Measurements from ENCODE around the gene NECTIN3.

DNA sequence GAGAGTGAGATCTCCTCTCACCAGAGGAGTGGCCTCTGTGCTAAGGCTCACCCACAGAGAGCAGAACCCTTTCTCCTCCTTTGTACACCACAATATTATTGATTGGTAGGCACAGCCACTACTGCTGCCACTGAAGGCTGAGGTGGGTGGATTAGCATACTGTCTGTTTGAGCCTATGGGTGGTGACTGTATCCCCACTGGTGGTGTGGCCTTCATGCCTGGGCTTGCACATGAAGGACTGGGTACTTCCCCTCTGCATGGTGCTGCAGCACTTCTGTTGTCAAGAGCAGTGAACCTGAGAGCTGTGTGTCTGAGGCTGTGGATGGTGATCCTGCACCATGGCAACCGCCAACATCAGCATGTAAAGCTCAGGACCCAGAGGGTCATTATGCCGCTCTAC is 35.7 kb upstream of the NECTIN3 start:
- TF ChIP-seq POLR2A (IDR thresholded peaks at IDR 0.05), result no peak
- TF ChIP-seq, protein P1, sequence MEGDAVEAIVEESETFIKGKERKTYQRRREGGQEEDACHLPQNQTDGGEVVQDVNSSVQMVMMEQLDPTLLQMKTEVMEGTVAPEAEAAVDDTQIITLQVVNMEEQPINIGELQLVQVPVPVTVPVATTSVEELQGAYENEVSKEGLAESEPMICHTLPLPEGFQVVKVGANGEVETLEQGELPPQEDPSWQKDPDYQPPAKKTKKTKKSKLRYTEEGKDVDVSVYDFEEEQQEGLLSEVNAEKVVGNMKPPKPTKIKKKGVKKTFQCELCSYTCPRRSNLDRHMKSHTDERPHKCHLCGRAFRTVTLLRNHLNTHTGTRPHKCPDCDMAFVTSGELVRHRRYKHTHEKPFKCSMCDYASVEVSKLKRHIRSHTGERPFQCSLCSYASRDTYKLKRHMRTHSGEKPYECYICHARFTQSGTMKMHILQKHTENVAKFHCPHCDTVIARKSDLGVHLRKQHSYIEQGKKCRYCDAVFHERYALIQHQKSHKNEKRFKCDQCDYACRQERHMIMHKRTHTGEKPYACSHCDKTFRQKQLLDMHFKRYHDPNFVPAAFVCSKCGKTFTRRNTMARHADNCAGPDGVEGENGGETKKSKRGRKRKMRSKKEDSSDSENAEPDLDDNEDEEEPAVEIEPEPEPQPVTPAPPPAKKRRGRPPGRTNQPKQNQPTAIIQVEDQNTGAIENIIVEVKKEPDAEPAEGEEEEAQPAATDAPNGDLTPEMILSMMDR (IDR thresholded peaks at IDR 0.05), result no peak

Data from thyroid gland (tissue), 4 donors.